GM21423 (cell line): ENCODE measurements around the gene RCVRN.
"Not testable (repeated sequence)": the region's sequence is repeated elsewhere in the genome, so short reads cannot be mapped to it uniquely, and the experiment has no call there.

Source experiments
- ATAC-seq: cut with Tn5 transposase; IDR thresholded peaks from one replicate; pipeline ENCODE4 v1.9.1; 2021; ENCODE audit warnings: mild to moderate bottlenecking, moderate library complexity; ENCODE audit not compliant: unreplicated experiment

Gene RCVRN

GRCh38 chr17:9922012-9922848 is 17.2 kb upstream of the RCVRN start:
- ATAC-seq, result no peak

- ATAC-seq, result not testable (repeated sequence)
These were observed 16.1 kb upstream of the RCVRN start for GRCh38 chr17:9921216-9921615.

GRCh38 chr17:9918804-9919352 is 13.8 kb upstream of the RCVRN start:
- no peak for ATAC-seq

- no peak for ATAC-seq
These were observed 13.3 kb upstream of the RCVRN start for GRCh38 chr17:9918352-9918751.

GRCh38 chr17:9917801-9918200 is 12.7 kb upstream of the RCVRN start:
- no peak for ATAC-seq

- ATAC-seq, result no peak
These were observed 12.1 kb upstream of the RCVRN start for GRCh38 chr17:9917131-9917530.

GRCh38 chr17:9916108-9916507 is 11.0 kb upstream of the RCVRN start:
- no peak for ATAC-seq

GRCh38 chr17:9913476-9913875 is 8.4 kb upstream of the RCVRN start:
- no peak for ATAC-seq

GRCh38 chr17:9912121-9913099 is 7.3 kb upstream of the RCVRN start:
- ATAC-seq, result no peak

GRCh38 chr17:9911089-9911488 is 6.0 kb upstream of the RCVRN start:
- ATAC-seq, result no peak

- ATAC-seq, result no peak
These were observed 3.6 kb upstream of the RCVRN start for GRCh38 chr17:9908649-9909042.

GRCh38 chr17:9907883-9908648 is 3.0 kb upstream of the RCVRN start:
- no peak for ATAC-seq

- ATAC-seq, result no peak
These were observed 2.1 kb upstream of the RCVRN start for GRCh38 chr17:9907131-9907530.

- ATAC-seq, result no peak
These were observed 1.5 kb upstream of the RCVRN start for GRCh38 chr17:9906616-9907015.

- ATAC-seq, result no peak
These were observed 831 bp upstream of the RCVRN start for GRCh38 chr17:9905902-9906301.

GRCh38 chr17:9904277-9905077 is 594 bp downstream of the RCVRN start:
- ATAC-seq, result no peak

- ATAC-seq, result no peak
These were observed 3.0 kb downstream of the RCVRN start for GRCh38 chr17:9902120-9902519.

GRCh38 chr17:9900784-9901183 is 4.3 kb downstream of the RCVRN start:
- no peak for ATAC-seq

- no peak for ATAC-seq
These were observed 5.0 kb downstream of the RCVRN start for GRCh38 chr17:9900044-9900594.
